NOMO-1 (cell line): ENCODE measurements around the gene STOML1.
A peak's percentile ranks its signal among the peaks of the same experiment; 100 is the strongest.

ENCODE experiments used
- DNase-seq, 2 experiments: peaks; one replicate each; lab custom pipeline; 2025; ENCODE audit not compliant: unreplicated experiment in 2 of 2; lab: John Stamatoyannopoulos, UW

The STOML1 gene

GRCh38 chr15:74022706-74023470, 30.8 kb upstream of the STOML1 start:
- DNase-seq = no peak

GRCh38 chr15:74019734-74020133, 27.6 kb upstream of the STOML1 start:
- DNase-seq = no peak

GRCh38 chr15:74013374-74013894, 21.3 kb upstream of the STOML1 start:
- DNase-seq = no peak

- DNase-seq = no peak
Measured at GRCh38 chr15:74011610-74012009, 19.5 kb upstream of the STOML1 start.

- DNase-seq = no peak
Measured at GRCh38 chr15:74010929-74011540, 18.9 kb upstream of the STOML1 start.

GRCh38 chr15:74008901-74009300, 16.8 kb upstream of the STOML1 start:
- no peak for DNase-seq

GRCh38 chr15:74007820-74008371, 15.8 kb upstream of the STOML1 start:
- DNase-seq = no peak

- DNase-seq = no peak
Measured at GRCh38 chr15:74006774-74007639, 14.9 kb upstream of the STOML1 start.

- no peak for DNase-seq
Measured at GRCh38 chr15:73997986-73998385, 5.9 kb upstream of the STOML1 start.

- DNase-seq = peak in 1 of 2 experiments; percentile 41
Measured at GRCh38 chr15:73996939-73997338, 4.8 kb upstream of the STOML1 start.

- no peak for DNase-seq
Measured at GRCh38 chr15:73996267-73996666, 4.2 kb upstream of the STOML1 start.

GRCh38 chr15:73994912-73995622, 3.0 kb upstream of the STOML1 start:
- peak; percentile 22 to 23 for DNase-seq

GRCh38 chr15:73994413-73994883, 2.4 kb upstream of the STOML1 start, which contains the start of gene PML:
Gene PML (plus strand): TSS chr15:73994716. CDS start chr15:73994813, 97 bp downstream.
- peak; percentile 97 to 98 for DNase-seq

GRCh38 chr15:73993211-73993994, 1.3 kb upstream of the STOML1 start:
- no peak for DNase-seq

GRCh38 chr15:73992594-73992898, 451 bp upstream of the STOML1 start:
- no peak for DNase-seq

- no peak for DNase-seq
Measured at GRCh38 chr15:73991260-73991659, 835 bp downstream of the STOML1 start.

GRCh38 chr15:73990250-73991005, 1.7 kb downstream of the STOML1 start:
- no peak for DNase-seq

GRCh38 chr15:73989001-73989798, 2.9 kb downstream of the STOML1 start:
- no peak for DNase-seq
